Frontal cortex (tissue), 4 donors: Measurements from ENCODE around the gene ESR2. TPM values are rescaled to one million over a fixed set of nuclear protein-coding genes. Genes with fewer than 3 reads are reported as not detected.

Experiments
- DNase-seq, 2 donors: peaks; one replicate each; pipeline ENCODE4 v3.0.0; 2012; ENCODE audit warnings: low spot score in 2 of 2
- FAIRE-seq: peaks from 2 replicates; lab custom pipeline; 2012; peaks lifted over from hg19 to GRCh38; lab: Jason Lieb, UNC
- total RNA-seq: library from RNA; depleted of rRNA; stranded (reverse); fragments of >200 nt; gene quantifications from one replicate; pipeline ENCODE4 v1.2.3, GENCODE V29; 2014
- donor health status: control.
- donor health status: control.
- donor health status: control.

Gene ESR2
- total RNA-seq, 1 donor from 2014 or later: 1.2 TPM

- DNase-seq: no peak
- no peak for FAIRE-seq
Observed at GRCh38 chr14:64278458-64278857, 15.7 kb downstream of the ESR2 start.

- no peak for FAIRE-seq
- no peak for DNase-seq
Observed at GRCh38 chr14:64272019-64272418, 22.2 kb downstream of the ESR2 start.

DNA sequence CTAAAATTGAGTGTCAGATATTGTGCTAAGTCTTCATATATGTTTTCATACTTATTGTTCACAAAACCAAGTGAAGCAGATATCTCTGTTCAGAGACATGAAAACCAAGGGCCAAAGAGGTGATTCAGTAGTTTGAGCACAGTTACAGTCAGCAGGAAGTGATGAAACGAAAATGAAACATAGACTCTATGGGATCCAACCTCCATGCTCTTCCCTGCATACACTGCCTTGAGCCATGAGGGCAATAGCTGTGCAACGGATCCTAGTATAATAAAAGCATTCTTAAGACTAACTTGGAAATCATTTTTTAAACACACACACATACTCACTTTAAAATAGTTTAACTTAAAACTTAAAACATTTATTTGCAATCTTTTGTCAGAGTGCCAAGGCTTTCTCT lies 27.9 kb downstream of the ESR2 start:
- FAIRE-seq (no peak), DNase-seq (no peak)

GRCh38 chr14:64265222-64265621 lies 28.9 kb downstream of the ESR2 start:
- no peak for DNase-seq
- FAIRE-seq: no peak

- DNase-seq: no peak
- FAIRE-seq: no peak
Observed at GRCh38 chr14:64260418-64260817, 33.8 kb downstream of the ESR2 start.

DNA sequence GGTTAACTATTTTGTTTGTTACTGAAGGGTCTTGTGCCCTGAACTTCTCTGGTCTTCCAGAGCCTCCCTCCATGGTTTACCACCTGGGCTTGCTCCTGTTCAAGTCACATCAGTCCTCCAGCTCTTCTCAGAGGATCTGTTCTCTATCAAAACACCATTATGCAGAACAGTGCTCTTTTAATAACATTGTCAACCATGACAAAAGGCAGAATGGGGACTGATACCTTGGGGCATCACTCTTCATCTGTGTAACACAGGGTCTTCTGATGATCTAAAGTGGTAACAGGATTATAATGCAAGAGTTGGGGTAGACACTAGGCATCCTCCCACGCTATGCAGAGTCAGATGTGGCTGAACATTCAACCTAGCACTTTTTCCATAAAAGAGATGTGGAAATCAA lies 38.4 kb downstream of the ESR2 start:
- no peak for FAIRE-seq

GRCh38 chr14:64253672-64254071 lies 40.5 kb downstream of the ESR2 start:
- FAIRE-seq (no peak), DNase-seq (no peak)

More for the DNA sequence above, 38.4 kb downstream of the ESR2 start:
- DNase-seq: no peak

DNA sequence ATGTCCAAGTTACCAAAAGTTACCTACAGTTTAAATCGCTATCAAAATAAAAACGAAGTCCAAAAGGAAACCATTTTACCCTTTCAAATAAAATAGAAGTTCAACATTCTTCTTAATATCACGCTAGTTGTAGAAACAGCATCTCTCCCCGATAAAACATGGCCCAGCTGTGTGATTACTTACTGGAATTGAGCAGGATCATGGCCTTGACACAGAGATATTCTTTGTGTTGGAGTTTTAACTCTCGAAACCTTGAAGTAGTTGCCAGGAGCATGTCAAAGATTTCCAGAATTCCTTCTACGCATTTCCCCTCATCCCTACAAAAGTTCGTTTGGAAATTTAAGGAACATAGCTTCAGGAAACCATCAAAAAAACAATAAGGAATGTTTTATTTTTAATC lies 44.8 kb downstream of the ESR2 start:
- no peak for FAIRE-seq
- no peak for DNase-seq

DNA sequence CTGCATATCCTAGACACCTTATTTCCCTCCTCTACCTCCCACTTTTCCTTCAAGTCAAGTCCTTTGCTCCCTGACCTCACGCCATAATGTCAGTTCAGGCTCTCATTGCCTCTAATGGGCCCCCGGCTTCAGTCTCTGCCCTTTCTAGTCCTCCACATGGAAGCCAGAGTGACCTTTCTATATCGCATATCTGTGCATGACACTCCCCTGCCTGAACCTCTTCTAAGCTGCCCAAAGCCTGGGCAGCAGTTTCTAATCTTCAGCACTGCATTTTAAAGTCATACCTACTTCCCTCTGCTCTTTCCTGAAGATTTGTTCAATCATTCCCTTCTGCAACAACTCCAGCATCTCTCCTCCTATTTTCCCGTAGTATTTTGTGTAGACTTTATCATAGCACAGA lies 45.5 kb downstream of the ESR2 start:
- FAIRE-seq: no peak
- DNase-seq: no peak

DNA sequence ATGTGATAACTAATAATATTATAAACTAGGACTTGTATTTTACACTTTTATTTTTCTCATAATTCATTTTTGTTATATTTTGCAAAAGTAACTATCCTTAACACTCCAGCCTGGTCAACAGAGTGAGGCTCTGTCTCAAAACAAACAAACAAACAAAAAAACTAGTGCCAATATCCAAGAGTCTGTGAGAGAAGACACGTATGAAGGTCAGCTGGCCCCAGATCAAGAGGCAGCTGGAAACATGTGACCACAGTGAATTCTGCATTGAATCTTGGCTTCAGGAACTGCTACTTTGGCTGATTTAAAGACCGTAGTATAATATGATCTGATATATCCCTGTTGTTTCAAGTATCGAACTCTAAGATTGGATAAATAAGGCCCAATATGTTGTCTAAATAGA lies 47.0 kb downstream of the ESR2 start:
- FAIRE-seq (no peak), DNase-seq (no peak)

DNA sequence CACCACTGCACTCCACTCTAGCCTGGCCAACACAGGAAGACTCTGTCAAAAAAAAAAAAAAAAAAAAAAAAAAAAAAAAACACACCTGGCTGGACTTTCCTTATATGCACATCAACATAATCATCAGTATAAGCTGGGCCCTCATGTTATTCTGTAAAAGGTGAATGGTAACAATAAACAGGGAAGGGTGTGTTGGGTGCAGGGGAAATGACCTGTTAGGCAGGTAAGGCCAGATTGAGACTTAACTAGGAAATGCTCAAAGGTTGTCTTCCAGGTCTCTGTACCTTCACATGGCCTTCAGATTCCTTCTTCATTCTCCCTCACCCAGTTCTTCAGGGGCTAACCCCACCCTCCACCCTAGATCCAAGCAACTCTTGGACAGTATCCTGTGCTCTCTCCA lies 47.5 kb downstream of the ESR2 start:
- FAIRE-seq (no peak), DNase-seq (no peak)

DNA sequence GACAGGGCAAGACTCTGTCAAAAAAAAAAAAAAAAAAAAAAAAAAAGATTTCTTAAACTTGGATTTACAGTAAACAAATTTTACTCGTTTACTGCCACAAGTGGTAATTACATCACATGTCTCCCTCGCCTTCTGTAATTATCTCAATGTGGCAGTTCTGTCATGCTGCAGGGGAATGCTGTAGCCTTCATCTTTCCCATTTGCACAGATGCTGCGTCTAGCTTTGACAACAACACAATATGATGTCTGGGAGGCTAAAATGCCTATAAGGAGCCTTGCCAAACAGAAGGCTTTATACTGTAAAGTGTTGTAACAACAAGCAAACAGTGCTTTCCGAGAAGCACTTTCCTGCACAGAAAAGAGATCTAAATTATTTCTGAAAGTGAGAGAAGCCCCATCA lies 48.7 kb downstream of the ESR2 start:
- FAIRE-seq: no peak
- DNase-seq: no peak

DNA sequence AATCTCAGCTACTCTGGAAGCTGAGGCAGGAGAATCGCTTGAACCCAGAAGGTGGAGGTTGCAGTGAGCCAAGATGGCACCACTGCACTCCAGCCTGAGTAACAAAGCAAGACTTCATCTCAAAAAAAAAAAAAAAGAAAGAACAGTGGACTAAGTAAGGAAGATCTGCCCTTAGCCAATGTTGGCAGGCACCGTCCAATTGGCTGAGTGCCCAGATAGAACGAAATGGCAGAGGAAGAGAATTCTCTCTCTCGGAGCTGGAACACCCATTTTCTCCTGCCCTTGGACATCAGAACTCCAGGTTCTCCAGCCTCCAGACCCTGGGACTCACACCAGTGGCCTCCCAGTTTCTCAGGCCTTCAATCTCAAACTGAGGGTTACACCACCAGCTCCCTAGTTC lies 49.9 kb downstream of the ESR2 start:
- DNase-seq (no peak), FAIRE-seq (no peak)

- DNase-seq (no peak), FAIRE-seq (no peak)
Observed at GRCh38 chr14:64238631-64239030, 55.5 kb downstream of the ESR2 start.

GRCh38 chr14:64238049-64238448 lies 56.1 kb downstream of the ESR2 start:
- no peak for DNase-seq
- no peak for FAIRE-seq

GRCh38 chr14:64235652-64236640 lies 58.2 kb downstream of the ESR2 start:
- DNase-seq (no peak), FAIRE-seq (no peak)

DNA sequence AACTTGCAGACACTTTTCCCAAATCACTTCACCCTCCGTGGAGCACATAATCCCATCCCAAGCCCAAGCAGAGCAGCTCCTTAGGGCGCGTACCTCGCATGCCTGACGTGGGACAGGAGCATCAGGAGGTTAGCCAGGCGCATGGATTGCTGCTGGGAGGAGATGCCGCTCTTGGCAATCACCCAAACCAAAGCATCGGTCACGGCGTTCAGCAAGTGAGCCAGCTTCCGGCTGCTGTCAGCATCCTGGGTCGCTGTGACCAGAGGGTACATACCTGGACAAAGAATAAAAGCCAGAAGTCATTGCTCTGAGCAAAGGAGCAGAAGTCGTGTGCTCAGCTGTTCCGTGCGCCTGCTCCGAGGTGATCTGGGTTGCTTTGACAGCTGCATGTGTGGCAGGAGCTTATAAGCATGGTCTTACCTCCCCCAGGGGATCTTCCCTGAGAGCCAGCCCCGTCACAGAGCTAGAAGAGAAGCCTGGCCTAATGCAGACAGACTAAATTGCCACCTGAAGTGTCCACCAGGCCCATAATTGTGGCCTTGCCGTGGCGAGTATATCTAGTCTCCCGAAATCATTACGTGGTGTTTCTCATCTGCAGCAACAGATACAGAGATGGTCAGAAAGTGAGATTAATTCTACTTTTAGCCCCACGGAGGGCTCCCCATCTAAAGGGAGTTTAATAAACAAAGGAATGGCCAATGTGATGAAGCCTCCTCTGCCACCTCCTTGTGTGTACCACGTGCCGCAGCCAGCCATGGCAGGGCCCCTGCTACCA lies 59.1 kb downstream of the ESR2 start:
- FAIRE-seq (no peak), DNase-seq (no peak)

DNA sequence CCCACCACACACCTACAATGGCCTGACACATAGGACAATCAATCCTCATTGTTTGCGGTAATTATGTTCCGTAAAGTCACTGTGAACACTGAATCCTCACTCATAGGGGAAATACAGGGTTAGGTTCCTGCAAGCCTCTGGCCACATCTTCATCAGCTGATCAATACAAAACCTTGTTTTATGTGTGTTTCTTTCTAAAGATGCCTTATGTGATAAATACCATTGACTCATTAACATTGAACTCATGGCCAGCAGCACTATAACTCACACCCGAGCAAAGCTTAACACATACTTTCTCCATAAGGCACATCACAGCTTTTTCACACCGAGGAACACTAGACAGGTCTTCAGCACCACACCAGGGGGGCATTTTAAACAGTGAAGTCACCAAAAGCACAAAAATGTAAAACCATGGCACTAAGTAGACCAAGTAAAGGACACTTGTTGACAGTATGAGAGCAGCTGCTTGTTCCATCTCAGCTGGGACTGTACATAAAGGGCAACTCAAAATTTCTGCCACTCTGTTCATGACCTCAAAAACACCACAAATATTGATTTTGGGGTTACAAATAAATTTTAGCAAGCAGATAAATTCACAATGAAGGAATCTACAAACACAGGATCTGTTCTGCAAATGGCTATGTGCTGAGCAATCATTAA lies 60.5 kb downstream of the ESR2 start:
- no peak for FAIRE-seq
- DNase-seq: no peak

GRCh38 chr14:64232944-64233343 lies 61.2 kb downstream of the ESR2 start:
- DNase-seq (no peak), FAIRE-seq (no peak)

DNA sequence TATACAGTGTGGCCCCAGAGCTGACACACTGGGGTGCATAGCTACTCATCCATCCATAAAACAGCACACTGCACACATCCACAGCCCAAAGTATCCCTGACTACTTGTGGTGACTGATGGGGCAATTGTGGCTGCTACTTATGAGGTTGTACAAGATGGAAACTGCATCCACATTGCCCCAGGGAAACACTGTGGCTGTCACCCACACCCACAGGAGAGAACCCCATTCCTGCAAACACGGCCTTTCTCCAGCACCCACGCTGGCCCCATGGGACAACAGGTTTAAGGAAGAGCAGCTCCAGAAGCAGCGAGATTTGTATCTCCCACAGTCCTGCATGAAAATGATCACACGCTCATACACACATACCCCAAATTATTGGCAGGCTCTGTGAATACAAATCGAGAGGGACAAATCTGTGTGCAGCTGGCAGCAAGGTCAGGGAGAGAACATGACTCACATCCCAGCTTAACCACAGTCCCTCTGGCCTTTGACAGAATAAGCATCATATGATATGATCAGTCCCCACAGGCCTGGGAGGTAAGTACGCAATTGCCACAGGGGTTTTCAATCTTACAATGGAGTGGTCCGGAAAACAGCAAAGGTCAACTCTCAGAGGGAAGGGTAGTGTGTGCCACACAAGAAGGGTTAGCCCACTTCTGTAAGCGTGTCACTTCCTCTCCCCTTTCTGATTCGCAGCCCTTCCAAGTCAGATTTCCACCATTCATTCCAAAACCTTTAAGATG lies 61.9 kb downstream of the ESR2 start:
- DNase-seq: no peak
- no peak for FAIRE-seq
